ENCODE results near the gene MPC2.

The MPC2 gene

GRCh38 chr1:167905671-167906070 is 31.2 kb downstream of the MPC2 start:
- H2BK120ac ChIP-seq (ENCODE audit: insufficient read depth, low read length, poor library complexity) = no peak overlapping the region
- no peaks in the 10 kb centered on the region for H3K27me3 ChIP-seq (ENCODE audit: insufficient read depth, low read length)
- H2AFZ ChIP-seq (ENCODE audit: insufficient read depth, low read length, poor library complexity) = no peak overlapping the region
- H2BK5ac ChIP-seq (ENCODE audit: low read depth, low read length, poor library complexity) = no peak overlapping the region
- H3K79me2 ChIP-seq (ENCODE audit: control insufficient read depth, insufficient read depth, low read length, poor library complexity) = peaks cover 5% of the 10 kb centered on the region
- H3K27ac ChIP-seq (ENCODE audit: low read depth, low read length) = no peak overlapping the region
- no peaks in the 10 kb centered on the region for H3K79me1 ChIP-seq (ENCODE audit: low read length)
- peaks cover 5 to 8% of the 10 kb centered on the region in 2 experiments for H3K4me1 ChIP-seq (ENCODE audit: control insufficient read depth in 1 of 2, insufficient read depth in 2 of 2, low read length in 2 of 2)
- H3K4ac ChIP-seq (ENCODE audit: low read depth, low read length) = no peak overlapping the region
- peaks cover 0 to 2% of the 10 kb centered on the region in 2 experiments for H3K36me3 ChIP-seq (ENCODE audit: control insufficient read depth in 1 of 2, insufficient read depth in 2 of 2, low read length in 2 of 2)
- H3K9me3 ChIP-seq (ENCODE audit: insufficient read depth, low read depth, low read length) = peaks cover 2% of the 10 kb centered on the region
- H3K4me3 ChIP-seq (ENCODE audit: low read depth, low read length) = no peak overlapping the region
- H2BK12ac ChIP-seq (ENCODE audit: low read length) = no peak overlapping the region
- H4K8ac ChIP-seq (ENCODE audit: low read depth, low read length) = no peak overlapping the region
- H4K12ac ChIP-seq (ENCODE audit: low read depth, low read length) = no peak overlapping the region
- no peak for DNase-seq
- H4K91ac ChIP-seq (ENCODE audit: low read depth, low read length) = no peak overlapping the region
- no peak overlapping the region for H3K23ac ChIP-seq (ENCODE audit: low read length)
- H3K4me2 ChIP-seq (ENCODE audit: low read length) = no peak overlapping the region
- H2AK5ac ChIP-seq (ENCODE audit: low read length) = no peak overlapping the region
- H3K9ac ChIP-seq (ENCODE audit: low read length) = no peak overlapping the region
- no peak overlapping the region for H3K18ac ChIP-seq (ENCODE audit: low read length)
- no peak overlapping the region for H3K14ac ChIP-seq (ENCODE audit: low read length)

DNA sequence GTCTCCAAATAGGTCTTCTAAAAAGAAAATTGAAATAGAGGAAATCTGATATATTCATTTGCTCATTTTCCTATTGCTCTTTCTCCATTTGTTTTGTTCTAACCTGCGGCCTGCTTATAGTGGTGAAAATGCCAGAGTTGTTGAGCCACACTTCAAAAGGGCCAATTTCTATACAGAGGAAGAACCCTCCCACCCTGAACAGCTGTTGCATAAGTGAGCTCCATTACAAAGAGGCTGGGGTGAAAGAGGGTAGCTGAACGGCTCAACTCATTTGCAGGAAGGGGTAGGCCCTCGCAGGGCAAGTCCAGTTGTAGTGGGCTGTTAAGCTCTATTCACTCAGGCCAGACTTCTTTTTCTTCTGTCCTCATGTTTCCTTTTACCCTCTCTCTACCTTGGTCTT is 31.7 kb downstream of the MPC2 start:
- H4K91ac ChIP-seq (ENCODE audit: low read depth, low read length) = no peak overlapping the region
- H3K4me3 ChIP-seq (ENCODE audit: low read depth, low read length) = no peak overlapping the region
- peak overlapping the region; percentile 58 for H3K4ac ChIP-seq (ENCODE audit: low read depth, low read length)
- peaks cover 2% of the 10 kb centered on the region for H3K9me3 ChIP-seq (ENCODE audit: insufficient read depth, low read depth, low read length)
- no peak overlapping the region for H2BK120ac ChIP-seq (ENCODE audit: insufficient read depth, low read length, poor library complexity)
- no peak overlapping the region for H4K8ac ChIP-seq (ENCODE audit: low read depth, low read length)
- no peak overlapping the region for H2BK12ac ChIP-seq (ENCODE audit: low read length)
- no peaks in the 10 kb centered on the region for H3K79me1 ChIP-seq (ENCODE audit: low read length)
- no CpG with 5 or more reads among the region's 3 CpGs for WGBS (ENCODE audit: extremely low coverage, insufficient coverage, insufficient read length)
- H3K18ac ChIP-seq (ENCODE audit: low read length) = no peak overlapping the region
- H2AK5ac ChIP-seq (ENCODE audit: low read length) = no peak overlapping the region
- H3K23ac ChIP-seq (ENCODE audit: low read length) = no peak overlapping the region
- H3K4me2 ChIP-seq (ENCODE audit: low read length) = no peak overlapping the region
- H2AFZ ChIP-seq (ENCODE audit: insufficient read depth, low read length, poor library complexity) = no peak overlapping the region
- H3K27me3 ChIP-seq (ENCODE audit: insufficient read depth, low read length) = no peaks in the 10 kb centered on the region
- H3K9ac ChIP-seq (ENCODE audit: low read length) = no peak overlapping the region
- peak overlapping the region; percentile 3 for H3K27ac ChIP-seq (ENCODE audit: low read depth, low read length)
- no peak for DNase-seq
- H2BK5ac ChIP-seq (ENCODE audit: low read depth, low read length, poor library complexity) = no peak overlapping the region
- H3K14ac ChIP-seq (ENCODE audit: low read length) = no peak overlapping the region
- peaks cover 5 to 8% of the 10 kb centered on the region in 2 experiments for H3K4me1 ChIP-seq (ENCODE audit: control insufficient read depth in 1 of 2, insufficient read depth in 2 of 2, low read length in 2 of 2)
- peaks cover 0 to 2% of the 10 kb centered on the region in 2 experiments for H3K36me3 ChIP-seq (ENCODE audit: control insufficient read depth in 1 of 2, insufficient read depth in 2 of 2, low read length in 2 of 2)
- peaks cover 5% of the 10 kb centered on the region for H3K79me2 ChIP-seq (ENCODE audit: control insufficient read depth, insufficient read depth, low read length, poor library complexity)
- H4K12ac ChIP-seq (ENCODE audit: low read depth, low read length) = no peak overlapping the region

- Histone ChIP-seq H3K4ac (ENCODE audit: low read depth, low read length) (no peak overlapping the region), H2AFZ (ENCODE audit: insufficient read depth, low read length, poor library complexity) (no peak overlapping the region), H3K27me3 (ENCODE audit: insufficient read depth, low read length) (no peaks in the 10 kb centered on the region), H3K36me3 (ENCODE audit: control insufficient read depth in 1 of 2, insufficient read depth in 2 of 2, low read length in 2 of 2) (peaks cover 0 to 2% of the 10 kb centered on the region in 2 experiments), H3K79me1 (ENCODE audit: low read length) (no peaks in the 10 kb centered on the region), H2BK12ac (ENCODE audit: low read length) (no peak overlapping the region), H4K8ac (ENCODE audit: low read depth, low read length) (no peak overlapping the region), H4K91ac (ENCODE audit: low read depth, low read length) (no peak overlapping the region), H3K4me3 (ENCODE audit: low read depth, low read length) (no peak overlapping the region), H3K4me2 (ENCODE audit: low read length) (peak overlapping the region; percentile 36), H3K23ac (ENCODE audit: low read length) (no peak overlapping the region), H2AK5ac (ENCODE audit: low read length) (no peak overlapping the region), H3K14ac (ENCODE audit: low read length) (no peak overlapping the region), H3K9ac (ENCODE audit: low read length) (no peak overlapping the region), H3K4me1 (ENCODE audit: control insufficient read depth in 1 of 2, insufficient read depth in 2 of 2, low read length in 2 of 2) (peaks cover 5 to 8% of the 10 kb centered on the region in 2 experiments), H2BK5ac (ENCODE audit: low read depth, low read length, poor library complexity) (no peak overlapping the region), H2BK120ac (ENCODE audit: insufficient read depth, low read length, poor library complexity) (no peak overlapping the region), H3K9me3 (ENCODE audit: insufficient read depth, low read depth, low read length) (peaks cover under 1% of the 10 kb centered on the region), H3K27ac (ENCODE audit: low read depth, low read length) (no peak overlapping the region), H4K12ac (ENCODE audit: low read depth, low read length) (no peak overlapping the region), H3K79me2 (ENCODE audit: control insufficient read depth, insufficient read depth, low read length, poor library complexity) (peaks cover 4% of the 10 kb centered on the region), H3K18ac (ENCODE audit: low read length) (no peak overlapping the region)
- DNase-seq = no peak
- no CpG with 5 or more reads among the region's 4 CpGs for WGBS (ENCODE audit: extremely low coverage, insufficient coverage, insufficient read length)
Observed at GRCh38 chr1:167904652-167905130, 32.2 kb downstream of the MPC2 start.

- H3K79me1 ChIP-seq (ENCODE audit: low read length) = no peaks in the 10 kb centered on the region
- no peak overlapping the region for H4K12ac ChIP-seq (ENCODE audit: low read depth, low read length)
- no peaks in the 10 kb centered on the region for H3K9me3 ChIP-seq (ENCODE audit: insufficient read depth, low read depth, low read length)
- no peak overlapping the region for H3K4me2 ChIP-seq (ENCODE audit: low read length)
- no peak overlapping the region for H3K14ac ChIP-seq (ENCODE audit: low read length)
- no peak overlapping the region for H3K9ac ChIP-seq (ENCODE audit: low read length)
- peaks cover 5 to 8% of the 10 kb centered on the region in 2 experiments for H3K4me1 ChIP-seq (ENCODE audit: control insufficient read depth in 1 of 2, insufficient read depth in 2 of 2, low read length in 2 of 2)
- H3K27ac ChIP-seq (ENCODE audit: low read depth, low read length) = no peak overlapping the region
- peaks cover 3% of the 10 kb centered on the region for H3K79me2 ChIP-seq (ENCODE audit: control insufficient read depth, insufficient read depth, low read length, poor library complexity)
- H4K8ac ChIP-seq (ENCODE audit: low read depth, low read length) = no peak overlapping the region
- WGBS (ENCODE audit: extremely low coverage, insufficient coverage, insufficient read length) = no CpG with 5 or more reads among the region's 4 CpGs
- DNase-seq = peak in 1 of 2 donors; percentile 36
- no peak overlapping the region for H2AK5ac ChIP-seq (ENCODE audit: low read length)
- H3K27me3 ChIP-seq (ENCODE audit: insufficient read depth, low read length) = no peaks in the 10 kb centered on the region
- H4K91ac ChIP-seq (ENCODE audit: low read depth, low read length) = no peak overlapping the region
- no peak overlapping the region for H3K4ac ChIP-seq (ENCODE audit: low read depth, low read length)
- no peak overlapping the region for H2BK5ac ChIP-seq (ENCODE audit: low read depth, low read length, poor library complexity)
- H3K36me3 ChIP-seq (ENCODE audit: control insufficient read depth in 1 of 2, insufficient read depth in 2 of 2, low read length in 2 of 2) = peaks cover 5 to 8% of the 10 kb centered on the region in 2 experiments
- no peak overlapping the region for H3K4me3 ChIP-seq (ENCODE audit: low read depth, low read length)
- H3K23ac ChIP-seq (ENCODE audit: low read length) = no peak overlapping the region
- no peak overlapping the region for H2BK120ac ChIP-seq (ENCODE audit: insufficient read depth, low read length, poor library complexity)
- H3K18ac ChIP-seq (ENCODE audit: low read length) = no peak overlapping the region
- H2BK12ac ChIP-seq (ENCODE audit: low read length) = no peak overlapping the region
- H2AFZ ChIP-seq (ENCODE audit: insufficient read depth, low read length, poor library complexity) = no peak overlapping the region
Observed at GRCh38 chr1:167900907-167901306, 36.0 kb downstream of the MPC2 start.
